ENCODE results near the gene SLX4. TPM values are rescaled to one million over a fixed set of nuclear protein-coding genes. Genes with fewer than 3 reads are reported as not detected.

The SLX4 gene
- total RNA-seq, 5 donors from 2014 or later (not counting 1 experiment from before 2014, with no cell fraction given), result 6.3 to 9.4 (median 8.5) TPM

GRCh38 chr16:3591436-3591803, 20.0 kb downstream of the SLX4 start:
- Histone ChIP-seq H3K4me3 (ENCODE audit: control insufficient read depth in 1 of 2, extremely low read depth in 1 of 2, low read length in 1 of 2) (no peak overlapping the region), H3K4me1 (ENCODE audit: control insufficient read depth in 1 of 2, extremely low read depth in 1 of 2, insufficient read depth in 2 of 2, low read length in 2 of 2) (no peaks in the 10 kb centered on the region), H3K27ac (ENCODE audit: low read length) (no peak overlapping the region), H3K27me3 (replicated peaks in 1 of 2; ENCODE audit: control insufficient read depth in 2 of 2, extremely low read depth in 1 of 2, insufficient read depth in 2 of 2, low read length in 1 of 2) (no peaks in the 10 kb centered on the region), H3K9me3 (no peaks in the 10 kb centered on the region), H3K36me3 (ENCODE audit: control insufficient read depth in 2 of 2, extremely low read depth in 1 of 2, insufficient read depth in 1 of 2, low read length in 1 of 2) (peaks cover 0 to 4% of the 10 kb centered on the region in 2 donors)
- Mint-ChIP-seq H3K27me3 (no peaks in the 10 kb centered on the region), H3K36me3 (peaks cover 13% of the 10 kb centered on the region), H3K27ac (no peak overlapping the region), H3K9me3 (no peaks in the 10 kb centered on the region), H3K4me3 (no peak overlapping the region), H3K4me1 (peaks cover 0 to 4% (median 0%) of the 10 kb centered on the region in 3 donors)
- CTCF ChIA-PET, result no interaction called here
- WGBS (ENCODE audit: insufficient coverage), result 100% methylated on average over 4 of the region's 5 CpGs
- DNase-seq, result no peak
- POLR2A ChIA-PET, result no interaction called here
- ATAC-seq (replicated peaks in 1 of 4), result no peak

GRCh38 chr16:3590736-3591435, 20.5 kb downstream of the SLX4 start:
- Histone ChIP-seq H3K27ac (ENCODE audit: low read length) (no peak overlapping the region), H3K36me3 (ENCODE audit: control insufficient read depth in 2 of 2, extremely low read depth in 1 of 2, insufficient read depth in 1 of 2, low read length in 1 of 2) (peaks cover 0 to 4% of the 10 kb centered on the region in 2 donors), H3K4me3 (ENCODE audit: control insufficient read depth in 1 of 2, extremely low read depth in 1 of 2, low read length in 1 of 2) (no peak overlapping the region), H3K4me1 (ENCODE audit: control insufficient read depth in 1 of 2, extremely low read depth in 1 of 2, insufficient read depth in 2 of 2, low read length in 2 of 2) (no peaks in the 10 kb centered on the region), H3K9me3 (no peaks in the 10 kb centered on the region), H3K27me3 (replicated peaks in 1 of 2; ENCODE audit: control insufficient read depth in 2 of 2, extremely low read depth in 1 of 2, insufficient read depth in 2 of 2, low read length in 1 of 2) (no peaks in the 10 kb centered on the region)
- WGBS (ENCODE audit: insufficient coverage), result 94% methylated on average over 27 of the region's 27 CpGs
- Mint-ChIP-seq H3K9me3 (no peaks in the 10 kb centered on the region), H3K27ac (no peak overlapping the region), H3K4me1 (peaks cover 0 to 4% (median 2%) of the 10 kb centered on the region in 3 donors), H3K27me3 (no peaks in the 10 kb centered on the region), H3K4me3 (no peak overlapping the region), H3K36me3 (peaks cover 13% of the 10 kb centered on the region)
- POLR2A ChIA-PET, result no interaction called here
- ATAC-seq (replicated peaks in 1 of 4) (no peak), DNase-seq (no peak)
- CTCF ChIA-PET, result no interaction called here

GRCh38 chr16:3589991-3590701, 21.3 kb downstream of the SLX4 start:
- Histone ChIP-seq H3K4me1 (ENCODE audit: control insufficient read depth in 1 of 2, extremely low read depth in 1 of 2, insufficient read depth in 2 of 2, low read length in 2 of 2) (peaks cover 0 to under 1% of the 10 kb centered on the region in 2 experiments), H3K36me3 (ENCODE audit: control insufficient read depth in 2 of 2, extremely low read depth in 1 of 2, insufficient read depth in 1 of 2, low read length in 1 of 2) (peaks cover 0 to 4% of the 10 kb centered on the region in 2 donors), H3K27me3 (replicated peaks in 1 of 2; ENCODE audit: control insufficient read depth in 2 of 2, extremely low read depth in 1 of 2, insufficient read depth in 2 of 2, low read length in 1 of 2) (no peaks in the 10 kb centered on the region), H3K9me3 (no peaks in the 10 kb centered on the region), H3K4me3 (ENCODE audit: control insufficient read depth in 1 of 2, extremely low read depth in 1 of 2, low read length in 1 of 2) (no peak overlapping the region), H3K27ac (ENCODE audit: low read length) (no peak overlapping the region)
- DNase-seq (no peak), ATAC-seq (replicated peaks in 1 of 4) (no peak)
- POLR2A ChIA-PET, result no interaction called here
- no peaks in the 10 kb centered on the region for H3K27me3 Mint-ChIP-seq
- H3K4me1 Mint-ChIP-seq, result peaks cover 0 to 4% (median 4%) of the 10 kb centered on the region in 3 donors
- H3K4me3 Mint-ChIP-seq, result no peak overlapping the region
- peaks cover 10% of the 10 kb centered on the region for H3K36me3 Mint-ChIP-seq
- 93% methylated on average over 22 of the region's 25 CpGs for WGBS (ENCODE audit: insufficient coverage)
- H3K27ac Mint-ChIP-seq, result no peak overlapping the region
- CTCF ChIA-PET, result no interaction called here
- H3K9me3 Mint-ChIP-seq, result no peaks in the 10 kb centered on the region

GRCh38 chr16:3589441-3589921, 21.9 kb downstream of the SLX4 start:
- H3K4me3 Mint-ChIP-seq, result no peak overlapping the region
- ChIA-PET POLR2A (no interaction called here), CTCF (no interaction called here)
- Histone ChIP-seq H3K4me3 (ENCODE audit: control insufficient read depth in 1 of 2, extremely low read depth in 1 of 2, low read length in 1 of 2) (no peak overlapping the region), H3K36me3 (ENCODE audit: control insufficient read depth in 2 of 2, extremely low read depth in 1 of 2, insufficient read depth in 1 of 2, low read length in 1 of 2) (peaks cover 0 to 5% of the 10 kb centered on the region in 2 donors), H3K27me3 (replicated peaks in 1 of 2; ENCODE audit: control insufficient read depth in 2 of 2, extremely low read depth in 1 of 2, insufficient read depth in 2 of 2, low read length in 1 of 2) (no peaks in the 10 kb centered on the region), H3K4me1 (ENCODE audit: control insufficient read depth in 1 of 2, extremely low read depth in 1 of 2, insufficient read depth in 2 of 2, low read length in 2 of 2) (peaks cover 0 to 4% of the 10 kb centered on the region in 2 experiments), H3K9me3 (no peaks in the 10 kb centered on the region), H3K27ac (ENCODE audit: low read length) (no peak overlapping the region)
- DNase-seq, result no peak
- H3K27me3 Mint-ChIP-seq, result no peaks in the 10 kb centered on the region
- 91% methylated on average over 23 of the region's 27 CpGs for WGBS (ENCODE audit: insufficient coverage)
- peaks cover 10% of the 10 kb centered on the region for H3K36me3 Mint-ChIP-seq
- no peak overlapping the region for H3K27ac Mint-ChIP-seq
- no peaks in the 10 kb centered on the region for H3K9me3 Mint-ChIP-seq
- no peak for ATAC-seq (replicated peaks in 1 of 4)
- H3K4me1 Mint-ChIP-seq, result peaks cover 0 to 4% (median 4%) of the 10 kb centered on the region in 3 donors

GRCh38 chr16:3589001-3589400, 22.4 kb downstream of the SLX4 start:
- H3K36me3 Mint-ChIP-seq, result peaks cover 10% of the 10 kb centered on the region
- H3K9me3 Mint-ChIP-seq, result no peaks in the 10 kb centered on the region
- no peak overlapping the region for H3K4me3 Mint-ChIP-seq
- H3K27ac Mint-ChIP-seq, result no peak overlapping the region
- Histone ChIP-seq H3K9me3 (no peaks in the 10 kb centered on the region), H3K4me3 (ENCODE audit: control insufficient read depth in 1 of 2, extremely low read depth in 1 of 2, low read length in 1 of 2) (no peak overlapping the region), H3K4me1 (ENCODE audit: control insufficient read depth in 1 of 2, extremely low read depth in 1 of 2, insufficient read depth in 2 of 2, low read length in 2 of 2) (peaks cover 0 to 4% of the 10 kb centered on the region in 2 experiments), H3K27me3 (replicated peaks in 1 of 2; ENCODE audit: control insufficient read depth in 2 of 2, extremely low read depth in 1 of 2, insufficient read depth in 2 of 2, low read length in 1 of 2) (no peaks in the 10 kb centered on the region), H3K36me3 (ENCODE audit: control insufficient read depth in 2 of 2, extremely low read depth in 1 of 2, insufficient read depth in 1 of 2, low read length in 1 of 2) (peaks cover 0 to 7% of the 10 kb centered on the region in 2 donors), H3K27ac (ENCODE audit: low read length) (no peak overlapping the region)
- whole genome bisulfite sequencing (ENCODE audit: insufficient coverage), result 95% methylated on average over 21 of the region's 22 CpGs
- POLR2A ChIA-PET, result no interaction called here
- peaks cover 0 to 4% (median 4%) of the 10 kb centered on the region in 3 donors for H3K4me1 Mint-ChIP-seq
- no peaks in the 10 kb centered on the region for H3K27me3 Mint-ChIP-seq
- DNase-seq, result no peak
- CTCF ChIA-PET, result no interaction called here
- ATAC-seq (replicated peaks in 1 of 4), result no peak

GRCh38 chr16:3587547-3588110, 23.8 kb downstream of the SLX4 start:
- CTCF ChIA-PET, result no interaction called here
- Mint-ChIP-seq H3K36me3 (peaks cover 10% of the 10 kb centered on the region), H3K27ac (peak overlapping the region in 1 of 2 donors; percentile 40), H3K9me3 (no peaks in the 10 kb centered on the region), H3K27me3 (no peaks in the 10 kb centered on the region), H3K4me3 (no peak overlapping the region), H3K4me1 (peaks cover 0 to 4% (median 4%) of the 10 kb centered on the region in 3 donors)
- Histone ChIP-seq H3K27me3 (replicated peaks in 1 of 2; ENCODE audit: control insufficient read depth in 2 of 2, extremely low read depth in 1 of 2, insufficient read depth in 2 of 2, low read length in 1 of 2) (no peaks in the 10 kb centered on the region), H3K36me3 (ENCODE audit: control insufficient read depth in 2 of 2, extremely low read depth in 1 of 2, insufficient read depth in 1 of 2, low read length in 1 of 2) (peaks cover 7 to 10% of the 10 kb centered on the region in 2 donors), H3K4me1 (ENCODE audit: control insufficient read depth in 1 of 2, extremely low read depth in 1 of 2, insufficient read depth in 2 of 2, low read length in 2 of 2) (peaks cover 0 to 4% of the 10 kb centered on the region in 2 experiments), H3K4me3 (ENCODE audit: control insufficient read depth in 1 of 2, extremely low read depth in 1 of 2, low read length in 1 of 2) (no peak overlapping the region), H3K9me3 (no peaks in the 10 kb centered on the region), H3K27ac (ENCODE audit: low read length) (no peak overlapping the region)
- POLR2A ChIA-PET, result no interaction called here
- no peak for DNase-seq
- ATAC-seq (replicated peaks in 1 of 4), result no peak
- WGBS (ENCODE audit: insufficient coverage), result 87% methylated on average over 11 of the region's 15 CpGs
